ENCODE measurements around the gene NDUFS6.

The NDUFS6 gene

DNA sequence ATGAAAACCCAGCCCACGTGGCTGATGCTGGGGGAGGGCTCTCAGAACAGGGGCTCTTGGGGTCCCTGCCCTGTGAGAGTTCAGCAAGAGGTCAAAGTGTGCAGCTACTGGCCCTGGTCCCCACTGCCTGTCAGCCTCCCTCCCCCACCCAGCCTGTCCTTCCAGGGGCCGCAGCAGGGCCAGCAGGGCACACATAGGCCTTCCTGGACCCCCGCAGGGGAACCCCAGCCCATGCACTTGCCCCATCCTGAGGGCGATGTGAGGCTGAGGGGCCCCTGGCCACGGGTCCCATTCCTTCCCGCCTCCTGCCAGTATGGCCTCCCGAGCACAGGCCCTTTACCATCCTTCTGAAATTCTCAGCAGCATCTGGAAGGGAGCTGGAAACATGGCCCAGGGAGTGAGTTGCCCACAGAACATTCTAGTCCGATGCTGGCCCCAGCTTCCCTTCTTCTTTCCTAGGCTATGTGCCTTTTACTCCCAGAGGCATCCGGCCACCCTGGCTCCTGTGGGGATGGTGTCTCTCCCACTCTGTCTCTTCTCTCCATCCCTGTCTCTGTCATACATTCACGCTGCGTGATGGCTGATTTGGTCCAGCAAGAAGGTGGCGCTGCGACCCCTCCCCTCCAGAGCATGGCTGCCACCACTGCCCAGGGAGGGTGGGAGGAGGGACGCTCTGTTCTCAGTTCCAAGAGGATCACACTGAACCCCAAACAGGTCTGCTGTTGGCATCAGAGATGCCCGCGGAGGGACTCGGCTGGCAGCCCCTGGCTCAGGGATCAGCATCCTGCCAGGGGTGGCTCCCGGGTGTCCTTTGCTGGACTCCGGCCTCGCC, 21.2 kb upstream of the NDUFS6 start:
- FAIRE-seq = no peak
- TF ChIP-seq, protein P1, sequence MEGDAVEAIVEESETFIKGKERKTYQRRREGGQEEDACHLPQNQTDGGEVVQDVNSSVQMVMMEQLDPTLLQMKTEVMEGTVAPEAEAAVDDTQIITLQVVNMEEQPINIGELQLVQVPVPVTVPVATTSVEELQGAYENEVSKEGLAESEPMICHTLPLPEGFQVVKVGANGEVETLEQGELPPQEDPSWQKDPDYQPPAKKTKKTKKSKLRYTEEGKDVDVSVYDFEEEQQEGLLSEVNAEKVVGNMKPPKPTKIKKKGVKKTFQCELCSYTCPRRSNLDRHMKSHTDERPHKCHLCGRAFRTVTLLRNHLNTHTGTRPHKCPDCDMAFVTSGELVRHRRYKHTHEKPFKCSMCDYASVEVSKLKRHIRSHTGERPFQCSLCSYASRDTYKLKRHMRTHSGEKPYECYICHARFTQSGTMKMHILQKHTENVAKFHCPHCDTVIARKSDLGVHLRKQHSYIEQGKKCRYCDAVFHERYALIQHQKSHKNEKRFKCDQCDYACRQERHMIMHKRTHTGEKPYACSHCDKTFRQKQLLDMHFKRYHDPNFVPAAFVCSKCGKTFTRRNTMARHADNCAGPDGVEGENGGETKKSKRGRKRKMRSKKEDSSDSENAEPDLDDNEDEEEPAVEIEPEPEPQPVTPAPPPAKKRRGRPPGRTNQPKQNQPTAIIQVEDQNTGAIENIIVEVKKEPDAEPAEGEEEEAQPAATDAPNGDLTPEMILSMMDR (IDR thresholded peaks at IDR 0.05; ENCODE audit: insufficient read depth, missing control alignments) = no peak
- no peak for DNase-seq (ENCODE audit: insufficient read length, low spot score)

DNA sequence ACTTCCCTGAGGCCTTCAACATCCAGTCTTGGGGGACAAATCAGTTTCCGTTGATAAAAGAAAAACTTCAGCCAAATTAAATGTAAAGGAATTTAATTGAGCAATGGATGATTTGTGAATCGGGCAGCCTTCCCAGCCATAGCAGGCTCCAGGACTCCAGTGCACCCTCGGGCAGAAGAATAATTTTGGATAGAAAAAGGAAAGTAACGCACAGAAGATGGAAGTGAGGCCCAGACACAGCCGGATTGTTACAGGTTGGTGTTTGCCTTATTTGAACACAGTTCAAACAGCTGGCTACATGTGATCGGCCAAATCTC, 20.6 kb upstream of the NDUFS6 start:
- TF ChIP-seq, protein P1 (IDR thresholded peaks at IDR 0.05; ENCODE audit: insufficient read depth, missing control alignments) = no peak

DNA sequence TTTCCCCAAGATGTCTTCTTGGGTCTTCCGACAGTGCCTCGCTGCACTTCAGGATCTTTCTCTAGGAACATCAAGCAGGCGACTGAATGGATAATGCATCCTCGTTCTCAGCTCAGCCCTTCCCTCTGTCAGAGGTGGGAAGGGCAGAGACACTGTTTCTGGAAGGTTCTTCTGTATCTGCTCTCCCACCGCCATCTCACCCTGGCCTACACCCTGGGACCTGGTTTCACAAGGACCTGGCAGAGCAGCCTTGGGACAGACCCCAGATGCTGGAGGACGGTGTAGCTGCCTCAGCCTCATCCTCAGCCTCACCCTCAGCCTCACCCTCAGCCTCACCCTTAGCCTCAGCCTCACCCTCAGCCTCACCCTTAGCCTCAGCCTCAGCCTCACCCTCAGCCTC, 20.1 kb upstream of the NDUFS6 start:
- DNase-seq (ENCODE audit: insufficient read length, low spot score) = no peak
- TF ChIP-seq, protein P1 (IDR thresholded peaks at IDR 0.05; ENCODE audit: insufficient read depth, missing control alignments) = no peak
- no peak for FAIRE-seq

More for the DNA sequence above, 20.6 kb upstream of the NDUFS6 start:
- no peak for DNase-seq (ENCODE audit: insufficient read length, low spot score)
- no peak for FAIRE-seq

DNA sequence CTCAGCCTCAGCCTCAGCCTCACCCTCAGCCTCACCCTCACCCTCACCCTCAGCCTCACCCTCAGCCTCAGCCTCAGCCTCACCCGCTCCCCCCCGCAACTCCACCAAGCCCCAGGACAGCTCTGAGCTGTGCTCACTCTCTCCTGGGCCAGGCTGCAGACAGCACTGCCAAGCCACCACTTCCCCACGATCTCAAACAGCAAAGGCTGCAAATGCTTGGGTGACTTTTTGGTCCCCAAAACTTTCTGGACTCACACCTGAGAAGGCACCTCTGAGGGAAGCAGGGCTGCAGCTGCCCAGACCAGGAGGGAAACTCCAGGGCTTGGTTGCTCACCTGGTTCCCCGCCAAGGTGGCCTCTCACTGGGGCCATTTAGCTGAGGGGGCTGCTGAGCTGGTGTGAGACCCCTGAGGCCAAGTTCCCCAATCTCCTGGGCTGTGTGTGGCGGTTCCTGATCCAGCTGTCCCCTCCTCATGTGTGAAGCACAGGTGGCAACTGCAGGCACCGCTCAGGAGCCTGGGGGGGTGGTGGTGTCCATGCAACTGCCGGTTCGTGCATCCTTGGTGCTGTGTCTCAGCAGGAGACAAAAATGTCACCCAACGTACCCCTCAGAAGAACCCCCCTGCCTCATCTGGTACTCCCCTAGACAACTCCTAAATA, 19.4 kb upstream of the NDUFS6 start:
- TF ChIP-seq, protein P1 (IDR thresholded peaks at IDR 0.05; ENCODE audit: insufficient read depth, missing control alignments) = no peak
- DNase-seq (ENCODE audit: insufficient read length, low spot score) (no peak), FAIRE-seq (no peak)

DNA sequence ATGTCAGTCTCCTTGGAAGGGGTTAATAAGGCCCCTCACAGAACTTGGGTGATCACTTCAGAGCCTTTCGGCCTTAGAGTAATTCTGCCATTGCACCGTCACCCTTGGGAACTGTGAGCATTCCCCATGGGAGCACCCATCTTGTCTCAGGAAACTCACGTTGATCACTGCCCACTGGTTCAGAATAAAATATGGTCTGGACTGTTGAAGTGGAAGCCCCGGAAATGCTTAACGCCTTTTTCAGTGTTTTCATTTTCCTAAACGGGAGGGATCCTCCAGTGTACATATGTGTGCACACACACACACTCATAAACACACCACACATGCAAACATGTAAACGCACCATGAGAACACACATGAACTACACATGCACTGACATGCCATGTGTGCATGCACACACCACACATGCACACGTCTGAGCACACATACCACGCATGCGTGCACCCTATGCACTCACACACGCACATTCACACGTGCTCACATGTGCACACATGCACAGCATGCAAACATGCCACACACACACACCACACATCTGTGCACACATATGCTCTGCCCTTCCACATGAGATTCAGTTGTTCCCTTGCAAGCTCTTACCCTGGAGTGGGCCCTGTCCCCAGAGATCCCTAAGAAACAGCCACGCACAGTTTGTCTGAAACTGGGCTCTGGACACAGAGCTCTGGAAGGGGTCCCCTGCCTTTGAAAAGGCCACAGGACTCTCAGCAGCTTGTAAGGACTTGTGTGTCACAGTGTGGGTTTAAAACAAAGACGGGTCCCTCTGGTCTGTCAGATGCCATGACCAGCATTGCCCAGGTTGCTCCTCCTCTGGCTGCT, 18.6 kb upstream of the NDUFS6 start:
- TF ChIP-seq, protein P1 (IDR thresholded peaks at IDR 0.05; ENCODE audit: insufficient read depth, missing control alignments) = no peak
- no peak for FAIRE-seq
- no peak for DNase-seq (ENCODE audit: insufficient read length, low spot score)

DNA sequence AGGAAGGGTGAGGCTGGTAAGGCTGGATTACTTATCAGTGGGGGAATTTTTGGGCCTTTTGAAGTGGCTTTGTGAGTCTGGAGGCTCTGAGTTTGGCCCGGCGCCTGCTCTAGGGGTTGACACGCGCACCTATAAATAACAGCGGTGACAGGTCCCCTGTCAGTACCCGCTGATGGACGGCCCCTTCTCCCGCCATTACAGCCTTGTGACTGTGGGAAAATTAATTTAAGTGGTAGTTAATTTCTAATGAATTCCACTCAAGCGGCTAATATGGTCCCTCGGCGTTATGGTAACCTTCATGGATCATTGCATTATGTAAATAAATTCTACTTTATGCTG, 18.0 kb upstream of the NDUFS6 start:
- DNase-seq (ENCODE audit: insufficient read length, low spot score) (no peak), FAIRE-seq (no peak)
- TF ChIP-seq, protein P1 (IDR thresholded peaks at IDR 0.05; ENCODE audit: insufficient read depth, missing control alignments) = no peak

All from D721Med (cell line).